IMR-90 (cell line): ENCODE results near the gene PRKD2. TPM values are rescaled to one million over a fixed set of nuclear protein-coding genes. Genes with fewer than 3 reads are reported as not detected.

ENCODE experiments used
- ATAC-seq: fragments of 200-7000 bp; cut with Tn5 transposase; 2 replicates; pipeline ENCODE4 v1.9.1; 2020; ENCODE audit warnings: low read depth, mild to moderate bottlenecking, moderate library complexity
- BruUV-seq: library from RNA; stranded (reverse); fragments of 400-500 nt; replicated peaks from 2 replicates; lab custom pipeline; 2021; lab: Mats Ljungman, UMichigan
- CTCF ChIA-PET: fragments of 300-600 bp; formaldehyde crosslinking; extraction: SDS; loops from one replicate; lab custom pipeline; 2021; ENCODE audit warnings: antibody characterized with exemption; lab: Yijun Ruan, JAX
- POLR2A ChIA-PET: fragments of 300-600 bp; sonication (Branson Sonifier 250); formaldehyde crosslinking; loops from one replicate; lab custom pipeline; 2022; ENCODE audit warnings: antibody characterized with exemption; ENCODE audit not compliant: unreplicated experiment; lab: Charles Lee
- DNase-seq: peaks from one replicate; pipeline ENCODE4 v3.0.0; 2013
- H2AFZ ChIP-seq: replicated peaks from 2 replicates; pipeline ENCODE3; 2013; ENCODE audit warnings: low read length, mild to moderate bottlenecking; ENCODE audit not compliant: poor library complexity
- H2AK5ac ChIP-seq: 2 replicates; pipeline ENCODE4 v1.6.1; 2013; ENCODE audit warnings: low read depth, low read length, inconsistent platforms
- H2AK9ac ChIP-seq: replicated peaks from 2 replicates; pipeline ENCODE3; 2013; ENCODE audit warnings: mild to moderate bottlenecking, low read depth, low read length, moderate library complexity; ENCODE audit not compliant: poor library complexity
- H2BK120ac ChIP-seq: 2 replicates; pipeline ENCODE4 v1.6.1; 2013; ENCODE audit warnings: low read depth, low read length, inconsistent platforms
- H2BK15ac ChIP-seq: 3 replicates; pipeline ENCODE4 v1.6.1; 2013; ENCODE audit warnings: low read depth, low read length, inconsistent platforms
- H2BK20ac ChIP-seq: 2 replicates; pipeline ENCODE4 v1.6.1; 2013; ENCODE audit warnings: low read depth, mild to moderate bottlenecking, inconsistent platforms, low read length, moderate library complexity
- H2BK5ac ChIP-seq: 2 replicates; pipeline ENCODE4 v1.6.1; 2013; ENCODE audit warnings: mild to moderate bottlenecking, low read depth, low read length, inconsistent platforms; ENCODE audit not compliant: poor library complexity, severe bottlenecking
- H3K14ac ChIP-seq: replicated peaks from 2 replicates; pipeline ENCODE4 v1.6.1; 2013; ENCODE audit warnings: low read depth, low read length, inconsistent platforms
- H3K18ac ChIP-seq: 2 replicates; pipeline ENCODE4 v1.6.1; 2013; ENCODE audit warnings: low read depth, low read length, control low read depth
- H3K23ac ChIP-seq: 2 replicates; pipeline ENCODE4 v1.6.1; 2013; ENCODE audit warnings: low read depth, low read length, inconsistent platforms
- H3K27ac ChIP-seq: 2 replicates; pipeline ENCODE4 v1.5.1; 2013; ENCODE audit warnings: mild to moderate bottlenecking, control low read depth, low read length; ENCODE audit not compliant: insufficient read depth
- H3K27me3 ChIP-seq: 2 replicates; pipeline ENCODE4 v1.6.1; 2013; ENCODE audit warnings: low read length; ENCODE audit not compliant: control insufficient read depth, insufficient read depth
- H3K36me3 ChIP-seq: 2 replicates; pipeline ENCODE4 v1.6.1; 2013; ENCODE audit warnings: low read length, mixed read lengths; ENCODE audit not compliant: control insufficient read depth, insufficient read depth
- H3K4ac ChIP-seq: 2 replicates; pipeline ENCODE4 v1.6.1; 2013; ENCODE audit warnings: low read depth, low read length, inconsistent platforms
- H3K4me1 ChIP-seq: 2 replicates; pipeline ENCODE4 v1.6.1; 2013; ENCODE audit warnings: low read length, mixed read lengths; ENCODE audit not compliant: control insufficient read depth, insufficient read depth
- H3K4me2 ChIP-seq: 2 replicates; pipeline ENCODE4 v1.6.1; 2013; ENCODE audit warnings: low read depth, mild to moderate bottlenecking, control low read depth, low read length, moderate library complexity
- H3K4me3 ChIP-seq: 2 replicates; pipeline ENCODE4 v1.5.1; 2013; ENCODE audit warnings: low read depth, mild to moderate bottlenecking, control low read depth, low read length, moderate library complexity; ENCODE audit not compliant: insufficient read depth
- H3K56ac ChIP-seq: 2 replicates; pipeline ENCODE4 v1.6.1; 2013; ENCODE audit warnings: low read length, inconsistent platforms; ENCODE audit not compliant: insufficient read depth; ENCODE audit errors: extremely low read depth
- H3K79me1 ChIP-seq, 2 experiments: 2 replicates each; pipeline ENCODE4 v1.6.1; 2013; ENCODE audit warnings: low read length in 2 of 2, inconsistent platforms in 1 of 2, low read depth in 1 of 2
- H3K9ac ChIP-seq: 2 replicates; pipeline ENCODE4 v1.6.1; 2013; ENCODE audit warnings: low read depth, low read length, control low read depth
- H3K9me1 ChIP-seq: 2 replicates; pipeline ENCODE4 v1.6.1; 2013; ENCODE audit warnings: low read length, inconsistent platforms; ENCODE audit not compliant: insufficient read depth
- H3K9me3 ChIP-seq: 2 replicates; pipeline ENCODE4 v1.6.1; 2013; ENCODE audit warnings: low read length; ENCODE audit not compliant: control insufficient read depth, insufficient read depth
- H4K20me1 ChIP-seq: 2 replicates; pipeline ENCODE4 v1.6.1; 2013; ENCODE audit warnings: low read length, inconsistent platforms; ENCODE audit not compliant: insufficient read depth
- H4K5ac ChIP-seq: 2 replicates; pipeline ENCODE4 v1.6.1; 2013; ENCODE audit warnings: mild to moderate bottlenecking, low read depth, low read length, control low read depth
- H4K8ac ChIP-seq, 2 experiments: 2 replicates each; pipeline ENCODE4 v1.6.1; 2013; ENCODE audit warnings: low read depth in 2 of 2, low read length in 2 of 2, control low read depth in 1 of 2, inconsistent platforms in 1 of 2
- H4K91ac ChIP-seq: 2 replicates; pipeline ENCODE4 v1.6.1; 2013; ENCODE audit warnings: low read depth, low read length, inconsistent platforms; ENCODE audit not compliant: insufficient read depth
- BHLHE40 ChIP-seq: fragments of 150-350 bp; IDR thresholded peaks from 2 replicates; pipeline ENCODE4 v1.6.1; 2016; ENCODE audit warnings: mild to moderate bottlenecking, low read depth, low read length
- CEBPB ChIP-seq: IDR thresholded peaks from 2 replicates; pipeline ENCODE4 v1.6.1; 2012; ENCODE audit warnings: low read depth, low read length, improper control_type of control experiment
- FOS ChIP-seq: fragments of 150-350 bp; IDR thresholded peaks from 2 replicates; pipeline ENCODE4 v1.6.1; 2016; ENCODE audit warnings: low read depth, low read length
- MAFK ChIP-seq: IDR thresholded peaks from 2 replicates; pipeline ENCODE4 v1.6.1; 2012; ENCODE audit warnings: low read depth, low read length, improper control_type of control experiment
- MAZ ChIP-seq: IDR thresholded peaks from 2 replicates; pipeline ENCODE4 v1.6.1; 2012; ENCODE audit warnings: low read depth, mild to moderate bottlenecking, low read length, improper control_type of control experiment, moderate library complexity, borderline replicate concordance
- MXI1 ChIP-seq: IDR thresholded peaks from 2 replicates; pipeline ENCODE4 v1.6.1; 2012; ENCODE audit warnings: low read depth, mild to moderate bottlenecking, low read length, moderate library complexity, borderline replicate concordance
- RCOR1 ChIP-seq: IDR thresholded peaks from 2 replicates; pipeline ENCODE4 v1.6.1; 2012; ENCODE audit warnings: mild to moderate bottlenecking, low read length, improper control_type of control experiment; ENCODE audit not compliant: insufficient replicate concordance
- USF2 ChIP-seq: fragments of 150-350 bp; IDR thresholded peaks from 2 replicates; pipeline ENCODE4 v1.6.1; 2017; ENCODE audit warnings: mild to moderate bottlenecking, antibody characterized with exemption, low read length, low read depth
- WGBS, 2 experiments: methylation state at CpG; one replicate each; pipeline versions ENCODE4 v1.1.5 to v1.1.7; 2013; ENCODE audit warnings: missing lambda C conversion rate in 2 of 2; ENCODE audit not compliant: insufficient read length in 1 of 2; ENCODE audit errors: extremely low coverage in 2 of 2; 5-methylcytosine and 5-hydroxymethylcytosine counted together
- dilution Hi-C: fragments of 300-500 bp; cut with HindIII; formaldehyde crosslinking; loops from one replicate; pipeline ENCODE4 v1.14.3; 2018; ENCODE audit warnings: low sequenced_read_pairs; ENCODE audit not compliant: unreplicated experiment
- in situ Hi-C: fragments of 300-500 bp; cut with MboI; formaldehyde crosslinking; loops from 3 replicates; pipeline ENCODE4 v1.14.3; 2019; ENCODE audit warnings: low sequenced_read_pairs, inconsistent platforms, mixed read lengths
- intact Hi-C: fragments of 100-400 bp; cut with micrococcal nuclease; formaldehyde crosslinking; loops from 2 replicates; pipeline ENCODE4 v1.10.0; 2022
- polyA plus RNA-seq, 3 experiments: library from polyadenylated mRNA; depleted of rRNA; stranded (reverse); fragments of >200 nt; gene quantifications; 2 replicates each; pipeline ENCODE4 v1.2.3, GENCODE V29; 2012; ENCODE audit warnings: low replicate concordance in 1 of 3
- total RNA-seq: library from RNA; depleted of rRNA; stranded (reverse); fragments of >200 nt; gene quantifications from 2 replicates; pipeline ENCODE4 v1.2.3, GENCODE V29; 2012

PRKD2 gene
- total and polyA plus RNA-seq, 2 of the 4 experiments (the other 2 are of a cell fraction), result 9.9 to 19.6 TPM

GRCh38 chr19:46661020-46661731 lies 55.7 kb downstream of the PRKD2 start, which contains the start of gene DACT3:
Gene DACT3 (minus strand): TSS chr19:46661182. CDS start chr19:46661064, 118 bp downstream.
- DNase-seq (peak; percentile 100), ATAC-seq (peak; percentile 94)
- no peaks in the 10 kb centered on the region for H3K9me1 ChIP-seq
- H3K27ac ChIP-seq, result peak within 1 kb of the TSS; percentile 39
- H3K4me2 ChIP-seq, result peak within 1 kb of the TSS; percentile 85
- dilution Hi-C loops, result no loop called here
- ChIA-PET CTCF (interaction anchor here (0.6 to 2.3 kb wide), 12 partner anchors 10 to 124 kb away, joined by 3 to 23 read pairs (median 4); partner anchors contain the start of gene PTGIR), POLR2A (interaction anchor here (1.0 to 1.6 kb wide), 2 partner anchors 10 to 21 kb away, joined by 5 read pairs; no protein-coding TSS in a partner anchor)
- no peak within 1 kb of the TSS for H4K5ac ChIP-seq
- peak within 1 kb of the TSS; percentile 67; the same call in 1 of the 2 replicates for H3K4ac ChIP-seq
- intact Hi-C loops, result loop anchor here (5.0 kb wide), 1 partner anchor 119 kb away; no protein-coding TSS in a partner anchor
- peak within 1 kb of the TSS; percentile 58 for H3K9ac ChIP-seq
- 0% methylated on average over 7 of the region's 61 CpGs; no CpG with 5 or more reads in 1 of the 2 experiments for WGBS, 2 experiments
- H3K14ac ChIP-seq, result peak within 1 kb of the TSS; percentile 77; the same call in 1 of the 2 replicates
- peak within 1 kb of the TSS; percentile 46 to 77; a peak in 2 of 4 replicates for H4K8ac ChIP-seq
- H2AK5ac ChIP-seq, result peak within 1 kb of the TSS; percentile 37
- H4K20me1 ChIP-seq, result no peaks in the 10 kb centered on the region
- H2BK15ac ChIP-seq, result peak within 1 kb of the TSS; percentile 15; the same call in 1 of the 3 replicates
- peak within 1 kb of the TSS; percentile 64 for H3K4me3 ChIP-seq
- peak within 1 kb of the TSS; percentile 91 for H2AFZ ChIP-seq
- H3K36me3 ChIP-seq, result no peaks in the 10 kb centered on the region
- peak within 1 kb of the TSS; percentile 26; the same call in 1 of the 2 replicates for H3K18ac ChIP-seq
- no peak within 1 kb of the TSS for H4K91ac ChIP-seq
- BruUV-seq, result no TSS peak
- H3K23ac ChIP-seq, result peak within 1 kb of the TSS; percentile 95
- peaks cover 4% of the 10 kb centered on the region for H3K4me1 ChIP-seq
- no peaks in the 10 kb centered on the region for H3K9me3 ChIP-seq
- TF ChIP-seq BHLHE40 (peak; percentile 91), MAZ (peak; percentile 51; the same call in 1 of the 2 replicates), MAFK (no peak), RCOR1 (no peak), FOS (no peak), USF2 (peak; percentile 92), CEBPB (0 out of 2 replicates have a peak, but pooled peaks have one; percentile 14), MXI1 (peak; percentile 32; the same call in 1 of the 2 replicates)
- no peaks in the 10 kb centered on the region; the same call in 1 of the 2 replicates for H3K27me3 ChIP-seq
- peaks cover 0 to 14% of the 10 kb centered on the region in 2 experiments; a peak in 1 of 4 replicates for H3K79me1 ChIP-seq
- H2BK20ac ChIP-seq, result no peak within 1 kb of the TSS
- no peak within 1 kb of the TSS for H2BK5ac ChIP-seq
- in situ Hi-C loops, result loop anchor here (5.0 to 10.0 kb wide), 2 partner anchors 49 to 126 kb away; no protein-coding TSS in a partner anchor
- peak within 1 kb of the TSS; percentile 44; the same call in 1 of the 2 replicates for H2BK120ac ChIP-seq
- H2AK9ac ChIP-seq, result peak within 1 kb of the TSS; percentile 95
- H3K56ac ChIP-seq, result no peak within 1 kb of the TSS; the same call in 1 of the 2 replicates
